NCI-H146 treated with DMSO at 0.1 percent for 48 hours (cell line): ENCODE results near the gene HMX1.

Experiments
- DNase-seq: peaks from one replicate; lab custom pipeline; 2025; ENCODE audit not compliant: unreplicated experiment; lab: John Stamatoyannopoulos, UW

HMX1 gene

GRCh38 chr4:8821151-8821950 is 50.3 kb downstream of the HMX1 start:
- no peak for DNase-seq

- no peak for DNase-seq
These were observed 51.2 kb downstream of the HMX1 start for GRCh38 chr4:8820178-8821102.

GRCh38 chr4:8819473-8820177 is 52.0 kb downstream of the HMX1 start:
- no peak for DNase-seq

GRCh38 chr4:8819019-8819418 is 52.6 kb downstream of the HMX1 start:
- no peak for DNase-seq

- no peak for DNase-seq
These were observed 53.4 kb downstream of the HMX1 start for GRCh38 chr4:8818063-8818881.

- no peak for DNase-seq
These were observed 53.9 kb downstream of the HMX1 start for GRCh38 chr4:8817813-8818062.

GRCh38 chr4:8817096-8817812 is 54.4 kb downstream of the HMX1 start:
- no peak for DNase-seq
